HG02884 (cell line): Measurements from ENCODE around the gene KIF5A.
"Not testable (repeated sequence)": the region's sequence is repeated elsewhere in the genome, so short reads cannot be mapped to it uniquely, and the experiment has no call there.

Source experiments
- ATAC-seq: cut with Tn5 transposase; IDR thresholded peaks from one replicate; pipeline ENCODE4 v1.9.1; 2021; ENCODE audit warnings: mild to moderate bottlenecking, moderate library complexity; ENCODE audit not compliant: unreplicated experiment

Gene KIF5A

DNA sequence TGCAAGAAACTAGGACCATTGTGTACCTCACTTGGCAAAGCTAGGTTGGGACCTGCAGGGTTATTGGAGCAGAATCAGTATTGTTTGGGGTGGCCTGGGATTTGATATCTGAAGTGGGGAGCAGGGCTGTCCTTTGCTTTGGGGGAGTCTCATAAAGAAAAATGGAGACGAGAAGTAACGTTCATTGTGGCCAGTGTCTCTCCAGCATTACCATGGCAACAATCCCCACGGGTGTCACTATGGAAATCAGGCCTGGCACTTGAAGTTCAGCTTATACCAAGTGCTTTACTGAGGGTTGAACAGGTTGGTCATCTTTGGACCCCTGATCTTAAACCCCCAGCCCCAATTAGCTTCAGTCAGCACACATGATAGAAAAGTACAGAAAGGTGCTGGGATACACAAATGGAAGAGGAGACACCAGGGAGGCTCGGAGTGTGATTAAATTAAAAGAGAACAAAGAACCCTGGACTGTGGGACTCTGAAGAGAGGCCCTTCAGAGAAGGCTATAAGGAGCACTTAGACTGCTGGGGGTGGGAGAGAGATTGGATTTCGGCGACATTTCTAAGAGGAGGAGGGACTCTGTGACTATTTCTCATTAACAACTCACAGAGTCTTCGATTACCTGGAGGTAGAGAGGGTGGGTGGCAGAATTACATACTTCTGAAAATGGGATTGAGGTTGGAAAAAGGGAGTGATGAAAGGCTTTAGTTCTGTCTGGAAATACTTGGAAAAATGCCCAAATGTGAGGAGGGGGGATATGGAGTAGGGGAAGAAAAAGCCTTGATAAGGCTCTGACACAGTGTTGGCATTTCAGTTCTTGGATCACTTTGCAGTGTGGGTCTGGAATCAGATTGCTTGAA lies 3.7 kb downstream of the KIF5A start:
- ATAC-seq: no peak

DNA sequence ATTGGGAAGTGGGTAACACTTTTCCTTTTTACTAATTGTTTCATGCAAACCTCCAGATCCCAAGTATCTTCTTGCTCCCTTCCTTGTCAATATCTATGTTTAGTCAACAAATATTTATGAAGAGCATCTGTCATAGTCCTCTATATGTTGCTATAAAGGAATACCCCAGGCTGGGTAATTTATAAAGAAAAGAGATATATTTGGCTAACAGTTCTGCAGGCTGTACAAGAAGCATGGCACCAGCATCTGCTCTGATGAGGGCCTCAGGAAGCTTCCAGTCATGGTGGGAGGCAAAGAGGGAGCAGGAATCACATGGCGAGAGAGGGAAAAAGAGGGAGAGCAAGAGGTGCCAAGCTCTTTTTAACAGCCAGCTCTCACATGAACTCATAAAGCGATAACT lies 4.6 kb downstream of the KIF5A start:
- no peak for ATAC-seq

DNA sequence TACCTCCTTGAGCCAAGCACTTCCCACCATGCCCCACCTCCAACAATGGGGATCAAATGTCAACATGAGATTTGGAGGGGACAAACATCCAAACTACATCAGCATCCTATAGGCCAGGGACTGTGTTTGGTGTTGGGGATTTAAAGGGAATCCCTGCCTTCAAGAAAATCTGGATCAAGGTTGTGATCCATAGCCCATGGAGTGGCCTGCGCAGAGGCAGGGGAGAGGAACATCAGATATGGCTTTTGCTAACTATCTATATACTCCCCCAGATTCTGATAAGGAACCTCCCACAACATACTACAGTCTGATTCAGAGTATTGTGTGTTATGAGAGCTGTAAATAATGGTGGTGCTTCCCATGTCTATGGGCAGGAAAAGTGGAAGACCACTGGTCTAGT lies 5.1 kb downstream of the KIF5A start:
- ATAC-seq: no peak

DNA sequence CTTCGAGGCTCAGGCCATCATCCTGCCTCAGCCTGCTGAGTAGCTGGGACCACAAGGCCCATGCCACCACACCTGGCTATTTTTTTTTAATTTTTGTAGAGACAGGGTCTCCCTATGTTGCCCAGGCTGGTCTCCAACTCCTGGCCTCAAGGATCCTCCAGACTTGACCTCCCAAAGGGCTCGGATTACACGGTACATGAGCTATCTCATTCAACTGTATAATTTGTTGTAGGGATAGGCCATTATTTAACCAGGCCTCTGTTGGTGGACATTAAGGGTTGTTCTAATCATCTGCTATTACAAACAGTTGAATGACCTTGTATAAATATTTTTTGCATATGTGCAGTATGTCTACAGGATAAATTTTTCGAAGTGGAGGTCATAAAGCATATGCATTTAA lies 9.0 kb downstream of the KIF5A start:
- no peak for ATAC-seq

DNA sequence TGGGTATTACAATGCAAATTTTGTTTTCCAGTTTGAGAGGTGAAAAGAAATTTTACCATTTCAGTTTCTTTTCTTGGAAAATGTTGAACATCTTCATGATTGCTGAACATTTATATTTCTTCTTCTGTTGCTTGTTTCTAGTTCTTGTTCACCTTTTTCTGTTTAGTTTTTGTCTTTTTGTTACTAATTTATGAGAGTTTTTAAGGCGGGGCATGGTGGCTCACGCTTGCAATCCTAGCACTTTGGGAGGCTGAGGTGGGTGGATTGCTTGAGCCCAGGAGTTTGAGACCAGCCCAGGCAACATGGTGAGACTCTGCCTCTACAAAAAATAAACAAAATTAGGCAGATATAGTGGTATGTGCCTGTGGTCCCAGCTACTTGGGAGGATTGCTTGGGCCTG lies 10.7 kb downstream of the KIF5A start:
- no peak for ATAC-seq

DNA sequence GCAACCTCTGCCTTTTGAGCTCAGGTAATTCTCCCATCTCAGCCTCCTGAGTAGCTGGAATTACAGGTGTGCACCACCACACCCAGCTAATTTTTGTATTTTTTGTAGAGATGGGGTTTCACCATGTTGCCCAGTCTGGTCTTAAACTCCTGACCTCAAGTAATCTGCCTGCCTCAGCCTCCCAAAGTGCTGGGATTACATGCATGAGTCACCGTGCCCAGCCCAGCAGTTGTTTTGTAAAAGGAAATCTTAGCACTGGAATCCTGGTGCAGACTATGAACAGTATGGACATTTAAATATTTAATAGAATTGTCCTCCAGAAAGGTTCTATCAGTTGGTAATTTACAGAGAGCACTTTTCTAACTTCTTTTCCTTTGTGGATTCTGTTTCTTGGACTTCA lies 11.3 kb downstream of the KIF5A start:
- ATAC-seq: not testable (repeated sequence)

DNA sequence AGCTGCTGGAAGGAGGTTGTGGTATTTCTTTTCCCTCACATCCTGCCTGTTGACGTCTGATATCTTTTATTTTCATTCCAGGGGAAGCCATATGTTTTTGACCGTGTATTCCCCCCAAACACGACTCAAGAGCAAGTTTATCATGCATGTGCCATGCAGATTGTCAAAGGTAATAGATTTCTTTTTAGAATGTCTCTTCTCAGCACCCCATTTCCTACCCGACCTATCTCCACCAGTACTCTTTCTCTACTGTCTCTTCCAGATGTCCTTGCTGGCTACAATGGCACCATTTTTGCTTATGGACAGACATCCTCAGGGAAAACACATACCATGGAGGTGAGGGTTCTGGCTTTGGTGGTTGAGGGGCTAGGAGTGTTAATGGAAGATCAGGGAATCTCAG lies 13.5 kb downstream of the KIF5A start:
- ATAC-seq: no peak

DNA sequence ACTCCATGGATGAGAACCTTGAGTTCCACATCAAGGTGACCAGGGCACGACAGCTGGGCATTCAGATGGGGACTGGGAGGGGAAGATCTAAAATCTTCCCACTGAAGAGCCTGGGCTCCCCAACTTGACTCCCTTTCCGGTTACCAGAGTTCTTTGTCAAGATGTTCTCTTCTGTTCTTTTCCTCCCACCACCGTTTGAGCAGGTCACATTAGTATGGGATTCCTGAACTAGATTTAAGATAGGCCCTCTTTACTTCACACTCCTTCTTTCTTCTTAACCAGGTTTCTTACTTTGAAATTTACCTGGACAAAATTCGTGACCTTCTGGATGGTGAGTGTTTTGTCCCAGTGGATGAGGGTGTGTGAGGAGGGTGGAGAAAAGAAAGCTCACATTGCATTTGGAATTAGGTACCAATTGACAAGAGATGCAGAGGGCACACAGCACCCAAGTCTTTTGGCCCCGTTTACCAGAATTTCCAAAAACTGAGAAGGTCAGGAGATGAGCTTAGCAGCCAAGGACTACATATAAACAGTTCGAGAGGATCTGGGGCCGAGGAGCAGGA lies 14.4 kb downstream of the KIF5A start:
- ATAC-seq: no peak

DNA sequence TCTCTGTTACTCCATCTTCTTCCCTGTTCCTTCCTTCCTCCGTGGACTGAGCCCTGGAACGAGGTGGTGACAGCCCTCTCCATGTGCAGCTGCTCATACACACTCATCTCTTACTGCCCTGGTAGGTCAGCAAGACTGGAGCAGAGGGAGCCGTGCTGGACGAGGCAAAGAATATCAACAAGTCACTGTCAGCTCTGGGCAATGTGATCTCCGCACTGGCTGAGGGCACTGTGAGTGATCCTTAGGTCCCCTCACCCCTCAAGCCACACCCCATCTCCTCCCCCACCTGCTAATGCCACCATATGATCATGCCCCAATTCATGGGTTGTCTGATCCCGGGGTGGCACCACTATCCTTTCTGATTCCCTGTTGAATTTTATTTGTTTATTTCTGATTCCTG lies 19.0 kb downstream of the KIF5A start:
- no peak for ATAC-seq

DNA sequence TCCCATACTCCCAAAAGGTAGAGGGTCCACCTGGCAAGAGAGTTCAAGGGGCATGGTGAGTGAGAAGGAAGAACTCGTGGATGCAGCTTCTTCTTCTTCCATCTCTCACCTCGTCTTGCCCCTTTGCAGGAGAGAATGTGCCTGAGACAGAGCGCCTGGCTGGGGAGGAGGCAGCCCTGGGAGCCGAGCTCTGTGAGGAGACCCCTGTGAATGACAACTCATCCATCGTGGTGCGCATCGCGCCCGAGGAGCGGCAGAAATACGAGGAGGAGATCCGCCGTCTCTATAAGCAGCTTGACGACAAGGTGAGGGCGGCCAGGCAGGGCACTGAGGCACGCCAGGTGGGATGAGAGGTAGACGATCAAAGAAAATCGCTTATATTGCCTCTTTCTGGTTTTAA lies 20.0 kb downstream of the KIF5A start:
- ATAC-seq: no peak

DNA sequence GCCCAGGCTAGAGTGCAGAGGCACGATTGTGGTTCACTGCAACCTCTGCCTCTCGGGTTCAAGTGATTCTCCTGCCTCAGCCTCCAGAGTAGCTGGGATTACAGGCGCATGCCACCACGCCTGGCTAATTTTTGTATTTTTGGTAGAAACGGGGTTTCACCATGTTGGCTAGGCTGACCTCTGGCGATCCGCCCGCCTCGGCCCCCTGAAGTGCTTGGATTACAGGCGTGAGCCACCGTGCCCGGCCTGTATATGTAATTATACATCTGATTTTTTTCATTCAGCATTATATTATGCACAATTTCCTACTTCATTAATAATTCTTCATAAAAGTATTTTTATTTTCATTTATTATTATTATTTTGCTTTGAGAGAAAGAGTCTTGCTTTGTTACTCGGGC lies 20.6 kb downstream of the KIF5A start:
- not testable (repeated sequence) for ATAC-seq

DNA sequence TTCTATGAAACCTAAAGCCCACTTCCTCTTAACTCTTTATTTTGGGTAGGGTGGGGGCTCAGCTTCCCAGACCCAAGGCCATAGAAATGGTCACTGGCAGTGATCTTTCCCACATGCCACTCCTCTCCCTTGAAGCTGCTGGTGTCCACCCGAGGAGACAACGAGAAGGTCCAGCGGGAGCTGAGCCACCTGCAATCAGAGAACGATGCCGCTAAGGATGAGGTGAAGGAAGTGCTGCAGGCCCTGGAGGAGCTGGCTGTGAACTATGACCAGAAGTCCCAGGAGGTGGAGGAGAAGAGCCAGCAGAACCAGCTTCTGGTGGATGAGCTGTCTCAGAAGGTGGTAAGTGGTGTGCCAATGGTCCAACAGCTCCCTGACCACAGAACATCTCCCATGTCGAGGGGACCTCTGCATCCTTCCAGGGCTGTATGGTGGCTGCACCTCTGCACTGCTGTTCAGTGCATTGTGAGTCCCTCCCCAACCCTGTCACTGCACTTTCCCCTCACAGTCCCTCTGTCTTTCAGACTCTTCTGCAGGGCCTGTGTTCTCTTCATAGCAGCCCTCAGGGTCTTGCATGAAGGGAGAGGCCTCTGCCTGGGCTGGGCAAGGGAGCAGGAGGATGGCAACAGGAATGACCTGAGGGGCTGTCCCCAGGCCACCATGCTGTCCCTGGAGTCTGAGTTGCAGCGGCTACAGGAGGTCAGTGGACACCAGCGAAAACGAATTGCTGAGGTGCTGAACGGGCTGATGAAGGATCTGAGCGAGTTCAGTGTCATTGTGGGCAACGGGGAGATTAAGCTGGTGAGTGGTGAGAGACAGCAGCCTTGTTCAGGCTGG lies 22.3 kb downstream of the KIF5A start:
- no peak for ATAC-seq

DNA sequence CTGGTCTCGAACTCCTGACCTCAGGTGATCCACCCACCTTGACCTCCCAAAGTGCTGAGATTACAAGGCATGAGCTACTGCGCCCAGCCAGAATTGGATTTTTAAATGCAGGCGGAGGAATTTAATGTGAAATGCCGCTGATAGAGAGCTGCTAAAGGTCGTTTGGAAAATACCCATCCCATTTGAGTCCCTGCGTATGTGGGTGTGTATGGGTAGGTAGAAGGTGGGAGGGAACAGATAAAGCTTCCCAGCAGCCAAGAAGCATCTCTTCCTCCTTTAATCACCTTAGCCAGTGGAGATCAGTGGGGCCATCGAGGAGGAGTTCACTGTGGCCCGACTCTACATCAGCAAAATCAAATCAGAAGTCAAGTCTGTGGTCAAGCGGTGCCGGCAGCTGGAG lies 25.0 kb downstream of the KIF5A start:
- ATAC-seq: no peak

DNA sequence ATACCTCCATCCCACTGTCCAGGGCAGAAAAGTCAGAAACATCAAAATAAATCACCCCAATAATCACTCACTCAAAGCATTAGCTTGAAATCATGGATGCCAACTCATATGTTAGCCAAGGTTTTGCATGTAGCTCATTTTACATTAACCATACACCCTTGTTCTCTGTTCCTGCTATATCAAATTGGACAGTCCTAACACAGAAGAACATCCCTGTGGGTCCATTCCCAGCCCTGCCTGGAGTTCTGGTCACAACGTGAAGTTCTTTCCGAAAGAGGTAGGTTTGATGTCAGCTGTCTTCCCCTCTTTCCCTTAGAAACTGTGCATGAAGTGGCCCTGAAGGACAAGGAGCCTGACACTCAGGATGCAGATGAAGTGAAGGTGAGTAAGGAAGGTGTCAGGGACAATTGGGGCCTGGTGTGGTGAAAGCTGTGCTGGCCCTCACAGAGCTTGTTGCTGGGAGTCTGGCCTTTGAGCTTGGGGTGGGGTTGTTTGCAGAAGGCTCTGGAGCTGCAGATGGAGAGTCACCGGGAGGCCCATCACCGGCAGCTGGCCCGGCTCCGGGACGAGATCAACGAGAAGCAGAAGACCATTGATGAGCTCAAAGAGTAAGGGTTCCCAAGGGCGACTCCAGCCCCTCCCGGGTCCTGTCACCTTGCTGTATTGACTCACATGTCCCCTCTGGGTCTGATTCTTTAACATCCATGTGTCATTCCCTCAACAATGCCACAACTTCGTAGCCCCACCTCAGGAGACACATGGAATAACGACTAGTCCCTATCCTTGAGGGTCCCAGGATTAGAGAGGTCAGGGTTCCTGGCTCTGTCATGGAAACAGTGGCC lies 26.1 kb downstream of the KIF5A start:
- ATAC-seq: no peak

DNA sequence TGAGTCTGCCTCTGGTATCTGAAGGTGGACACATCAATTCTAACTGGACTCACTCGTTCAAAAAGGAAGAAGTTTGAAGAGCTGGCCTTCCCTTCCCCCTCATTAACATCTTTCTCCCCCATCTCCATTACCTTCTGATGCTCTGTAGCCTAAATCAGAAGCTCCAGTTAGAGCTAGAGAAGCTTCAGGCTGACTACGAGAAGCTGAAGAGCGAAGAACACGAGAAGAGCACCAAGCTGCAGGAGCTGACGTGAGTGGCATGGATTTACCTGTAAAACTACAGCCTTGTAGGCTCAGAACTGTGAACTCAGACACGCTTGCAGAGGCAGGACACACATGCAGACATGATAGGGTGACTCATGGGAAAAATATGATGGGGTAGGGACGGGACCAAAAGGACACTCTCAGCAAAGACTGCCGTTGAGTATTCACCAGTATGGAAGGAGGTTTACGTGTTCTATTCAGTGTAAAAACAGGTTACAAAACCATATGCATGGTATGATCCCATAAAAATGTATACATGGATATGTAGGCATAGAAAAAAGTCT lies 26.8 kb downstream of the KIF5A start:
- ATAC-seq: no peak

DNA sequence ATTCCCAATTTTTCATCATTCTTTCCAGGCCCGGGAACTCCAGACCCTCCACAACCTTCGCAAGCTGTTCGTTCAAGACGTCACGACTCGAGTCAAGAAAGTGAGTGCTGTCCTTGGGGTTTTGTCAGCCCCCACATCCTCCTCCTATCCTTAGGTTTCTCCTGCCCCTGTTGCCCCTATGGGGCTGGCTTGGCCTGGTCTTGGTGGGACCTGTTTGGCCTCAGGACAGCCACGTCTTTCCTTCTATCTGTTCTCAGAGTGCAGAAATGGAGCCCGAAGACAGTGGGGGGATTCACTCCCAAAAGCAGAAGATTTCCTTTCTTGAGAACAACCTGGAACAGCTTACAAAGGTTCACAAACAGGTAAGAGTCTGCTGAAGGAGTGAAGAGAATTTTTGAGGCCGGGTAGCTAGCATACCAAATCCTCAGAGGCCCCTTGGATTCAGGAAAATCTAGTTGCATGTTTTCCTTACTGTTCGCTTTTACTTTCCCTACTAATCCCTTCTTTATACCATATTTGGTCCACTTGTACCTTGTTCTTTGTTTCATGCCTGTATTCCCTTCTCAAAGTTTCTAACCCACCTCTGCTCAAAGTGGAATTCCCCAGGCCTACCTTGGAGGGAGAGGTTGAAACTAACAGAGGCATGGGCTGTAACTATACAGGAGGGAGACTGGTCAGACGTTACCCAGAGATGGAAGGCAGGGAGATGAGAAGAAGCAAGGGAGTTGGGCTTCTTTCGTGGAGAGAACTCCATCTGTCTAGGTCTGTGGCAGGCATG lies 28.3 kb downstream of the KIF5A start:
- no peak for ATAC-seq

DNA sequence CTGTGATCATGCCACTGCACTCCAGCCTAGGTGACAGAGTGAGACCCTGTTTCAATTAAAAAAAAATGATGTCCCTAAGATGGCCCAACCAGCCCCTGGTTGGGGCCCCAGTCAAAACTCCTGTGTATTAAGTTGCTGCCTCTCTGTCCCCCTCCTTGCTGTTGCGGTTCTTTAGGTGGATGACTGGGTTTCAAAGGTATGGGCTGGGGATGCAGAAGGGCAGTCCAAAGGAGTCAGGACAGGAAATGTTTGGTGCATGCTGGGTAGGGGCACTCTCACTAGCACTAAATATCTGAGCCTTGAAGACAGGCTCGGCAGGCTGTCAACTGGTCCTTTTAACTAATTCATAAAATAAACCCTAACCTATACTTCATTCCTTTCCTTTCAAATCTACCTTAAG lies 29.2 kb downstream of the KIF5A start:
- no peak for ATAC-seq

DNA sequence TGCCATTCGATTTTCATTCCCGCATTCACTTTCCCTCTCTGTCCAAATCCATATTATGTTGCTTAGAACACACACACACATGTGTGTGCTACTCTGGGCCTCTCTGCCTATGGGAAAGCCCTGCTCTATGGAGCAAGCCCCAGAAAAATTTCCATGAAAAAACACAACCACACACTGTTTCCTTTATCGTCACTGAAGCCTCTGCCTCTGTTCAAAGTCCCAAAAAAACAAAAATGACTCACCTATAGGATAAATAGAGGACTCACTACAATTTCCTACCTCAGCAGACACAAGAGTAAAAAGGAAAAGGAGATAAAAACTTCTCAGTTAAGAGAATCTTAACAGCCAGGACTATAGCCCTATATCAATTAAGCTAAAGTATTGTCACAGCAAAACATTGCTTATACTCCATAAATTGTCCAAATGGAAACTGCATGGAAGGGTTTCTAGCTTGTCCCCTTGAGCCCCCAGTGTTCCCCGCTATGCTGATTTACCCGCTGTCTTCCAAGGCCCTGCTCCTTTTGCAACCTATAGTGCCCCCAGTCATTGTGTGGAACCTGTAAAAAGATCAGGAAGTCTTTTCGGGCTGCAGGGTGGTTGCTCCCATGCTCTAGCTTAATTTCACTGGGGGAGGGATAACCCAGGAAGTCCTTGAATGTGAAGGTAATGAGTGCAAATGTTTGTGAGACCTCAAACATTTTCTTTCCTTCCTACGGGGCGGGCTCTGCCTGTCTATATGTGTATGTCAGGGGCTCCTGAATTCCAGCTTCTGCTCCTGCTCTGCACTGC lies 30.0 kb downstream of the KIF5A start:
- ATAC-seq: no peak

DNA sequence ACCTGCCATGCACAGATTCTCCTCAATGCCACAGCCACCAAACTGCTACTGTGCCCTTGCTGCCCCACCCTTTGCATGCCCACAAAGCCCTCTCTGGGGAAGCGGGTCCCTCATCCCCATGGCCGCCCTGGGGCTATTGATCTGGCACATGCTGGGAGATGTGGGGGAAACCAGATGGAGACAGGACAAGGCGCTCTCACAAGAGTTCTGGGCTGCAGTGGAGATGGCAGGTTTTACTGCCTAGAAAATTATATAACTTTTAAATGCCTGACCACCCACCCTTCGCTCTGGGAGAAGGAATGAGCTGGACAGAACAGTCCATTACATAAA lies 30.6 kb downstream of the KIF5A start:
- no peak for ATAC-seq
